GM12874 (cell line): ENCODE results near the gene ABCB6.

Experiments
- TF ChIP-seq, protein P1 (sequence below): IDR thresholded peaks from 2 replicates; pipeline ENCODE4 v1.5.1; 2011; ENCODE audit warnings: low read depth, mild to moderate bottlenecking, control low read depth, low read length, moderate library complexity; ENCODE audit not compliant: insufficient read depth

ABCB6 gene

DNA sequence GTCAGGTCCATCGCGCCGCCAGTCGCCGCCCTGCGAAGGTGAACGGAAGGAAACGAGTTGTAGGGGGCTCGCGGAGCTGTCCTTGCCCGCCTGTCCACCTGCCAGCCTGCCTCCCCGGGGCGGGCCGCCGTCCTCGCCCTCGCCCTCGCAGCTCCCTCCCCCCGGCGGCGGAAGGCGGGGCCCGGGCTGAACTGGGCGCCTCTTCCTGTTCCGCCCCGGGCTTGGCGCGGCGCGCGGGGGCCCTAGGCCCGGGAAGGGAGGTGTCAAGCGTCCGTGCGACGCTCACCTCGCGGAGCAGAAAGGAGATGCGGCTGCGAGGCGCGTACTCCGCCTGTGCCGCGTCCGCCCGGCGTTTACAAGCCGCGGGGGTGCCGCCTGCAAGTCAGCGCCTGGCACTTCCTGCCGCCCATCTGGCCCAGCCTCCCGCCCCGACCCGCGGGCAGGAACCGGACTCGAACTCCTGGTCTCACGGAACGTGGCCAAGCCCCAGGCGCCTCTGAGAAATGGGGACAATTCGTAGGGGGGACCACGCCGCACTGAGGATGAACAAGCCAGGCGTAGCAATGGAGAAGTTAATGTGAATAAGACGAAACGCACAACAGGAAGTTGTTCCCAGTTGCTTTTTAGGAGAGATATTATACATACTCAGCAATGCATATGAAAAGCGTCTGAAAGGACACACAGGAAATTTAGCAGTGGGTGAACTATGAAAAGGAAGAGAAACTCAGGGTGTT lies 41.8 kb downstream of the ABCB6 start, which contains the start of gene CNPPD1:
Gene CNPPD1, minus strand, starts transcription at position 108 of the 734 bp plus-strand sequence. Its CDS starts 97 bp downstream, at position 11.
- TF ChIP-seq, protein P1, sequence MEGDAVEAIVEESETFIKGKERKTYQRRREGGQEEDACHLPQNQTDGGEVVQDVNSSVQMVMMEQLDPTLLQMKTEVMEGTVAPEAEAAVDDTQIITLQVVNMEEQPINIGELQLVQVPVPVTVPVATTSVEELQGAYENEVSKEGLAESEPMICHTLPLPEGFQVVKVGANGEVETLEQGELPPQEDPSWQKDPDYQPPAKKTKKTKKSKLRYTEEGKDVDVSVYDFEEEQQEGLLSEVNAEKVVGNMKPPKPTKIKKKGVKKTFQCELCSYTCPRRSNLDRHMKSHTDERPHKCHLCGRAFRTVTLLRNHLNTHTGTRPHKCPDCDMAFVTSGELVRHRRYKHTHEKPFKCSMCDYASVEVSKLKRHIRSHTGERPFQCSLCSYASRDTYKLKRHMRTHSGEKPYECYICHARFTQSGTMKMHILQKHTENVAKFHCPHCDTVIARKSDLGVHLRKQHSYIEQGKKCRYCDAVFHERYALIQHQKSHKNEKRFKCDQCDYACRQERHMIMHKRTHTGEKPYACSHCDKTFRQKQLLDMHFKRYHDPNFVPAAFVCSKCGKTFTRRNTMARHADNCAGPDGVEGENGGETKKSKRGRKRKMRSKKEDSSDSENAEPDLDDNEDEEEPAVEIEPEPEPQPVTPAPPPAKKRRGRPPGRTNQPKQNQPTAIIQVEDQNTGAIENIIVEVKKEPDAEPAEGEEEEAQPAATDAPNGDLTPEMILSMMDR: no peak

DNA sequence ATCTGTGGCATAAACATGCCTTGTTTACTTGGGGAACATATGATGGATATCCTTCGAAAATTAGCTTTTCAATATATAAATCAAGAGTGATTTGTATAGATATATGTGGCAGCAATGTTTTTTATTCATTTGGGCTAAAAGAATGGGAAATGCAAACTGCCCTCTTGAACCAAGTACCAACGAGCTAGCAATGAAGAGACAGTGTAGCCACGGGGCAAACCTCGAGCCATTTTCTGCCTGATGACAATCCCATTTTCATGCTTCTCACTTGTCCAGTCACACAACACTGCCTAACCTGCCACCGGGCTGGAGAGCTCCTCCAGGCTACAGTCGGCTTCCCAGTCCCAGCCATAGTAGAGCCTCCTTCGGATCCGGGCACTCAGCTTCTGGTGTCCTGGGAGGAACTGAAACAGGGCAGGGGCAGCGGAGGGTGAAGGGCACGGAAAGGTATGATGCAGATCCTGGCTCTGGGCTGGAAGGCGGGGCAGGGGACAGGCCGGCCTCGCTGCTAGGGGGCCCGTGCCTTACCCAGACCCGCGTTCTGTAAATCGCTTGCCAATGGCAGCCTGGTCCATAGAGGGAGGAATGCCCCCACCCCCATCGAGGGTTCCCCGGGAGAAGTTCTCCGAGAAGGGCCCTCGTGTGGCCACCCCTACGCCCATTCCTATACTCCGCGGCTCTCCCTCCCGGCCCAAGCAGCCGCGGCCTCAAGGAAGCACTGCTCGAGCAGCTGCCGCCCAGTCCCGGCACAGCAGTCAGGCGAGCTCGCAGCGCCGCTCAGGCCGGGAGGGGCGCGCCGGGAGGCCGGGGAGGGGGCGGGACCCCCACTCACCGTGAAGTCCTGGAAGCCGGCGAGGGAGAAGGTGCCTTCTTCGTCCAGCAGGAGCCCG lies 42.6 kb downstream of the ABCB6 start:
- TF ChIP-seq, protein P1: no peak

DNA sequence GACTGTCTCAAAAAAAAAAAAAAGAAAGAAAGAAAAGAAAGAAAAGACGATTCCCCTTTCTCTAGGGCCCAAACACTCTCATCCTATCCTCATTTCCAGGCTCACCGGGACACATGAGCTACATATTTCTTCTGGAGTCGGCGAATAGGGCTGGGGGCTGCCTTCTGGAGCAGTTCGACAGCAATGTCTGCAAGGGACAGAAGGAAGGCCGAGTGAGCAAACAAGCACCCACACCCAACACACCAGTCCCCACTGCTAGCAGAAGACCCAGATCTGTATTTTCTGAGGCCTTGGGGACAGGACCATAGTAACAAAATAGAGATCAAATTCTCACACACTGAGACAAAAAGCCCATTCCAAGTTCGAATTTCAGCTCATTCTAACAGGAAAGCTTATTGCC lies 43.3 kb downstream of the ABCB6 start:
- TF ChIP-seq, protein P1: no peak

DNA sequence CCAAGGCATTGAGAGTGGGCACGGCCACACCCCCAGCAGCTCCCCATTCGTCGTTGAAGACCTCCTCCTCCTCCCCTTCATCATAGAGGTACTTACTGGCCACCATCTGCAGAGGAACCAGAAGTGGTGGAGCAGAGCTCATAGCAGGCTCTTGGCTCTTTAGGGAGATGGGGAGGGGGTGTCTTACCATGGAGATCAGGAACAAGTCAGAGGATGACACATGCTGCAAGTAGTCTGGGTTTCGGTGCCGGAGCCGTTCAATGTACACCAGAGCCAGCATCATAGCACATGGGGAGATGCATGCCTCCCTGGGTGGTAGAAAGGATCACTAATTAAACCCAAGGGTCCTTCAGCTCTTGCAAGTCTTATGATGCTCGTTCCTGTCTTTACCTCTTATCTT lies 44.0 kb downstream of the ABCB6 start:
- TF ChIP-seq, protein P1: no peak

DNA sequence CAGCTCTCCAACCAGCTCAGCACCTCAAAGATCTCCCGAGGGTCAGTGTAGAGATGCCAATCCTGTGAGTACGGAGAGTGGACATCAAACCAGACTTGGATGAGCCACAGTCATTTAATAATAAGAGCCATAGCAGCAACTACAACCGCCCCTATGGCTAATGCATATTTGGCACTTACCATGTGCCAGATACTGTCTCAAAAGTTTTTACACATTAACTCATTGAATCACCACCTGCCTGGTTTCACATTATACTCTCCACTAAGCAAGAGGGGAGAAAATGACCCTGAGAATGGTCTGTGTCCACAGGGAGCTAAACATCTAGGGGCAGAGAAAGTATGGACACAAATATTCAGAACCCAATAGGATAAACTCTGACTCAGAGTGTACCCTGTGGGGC lies 44.6 kb downstream of the ABCB6 start:
- TF ChIP-seq, protein P1: no peak

DNA sequence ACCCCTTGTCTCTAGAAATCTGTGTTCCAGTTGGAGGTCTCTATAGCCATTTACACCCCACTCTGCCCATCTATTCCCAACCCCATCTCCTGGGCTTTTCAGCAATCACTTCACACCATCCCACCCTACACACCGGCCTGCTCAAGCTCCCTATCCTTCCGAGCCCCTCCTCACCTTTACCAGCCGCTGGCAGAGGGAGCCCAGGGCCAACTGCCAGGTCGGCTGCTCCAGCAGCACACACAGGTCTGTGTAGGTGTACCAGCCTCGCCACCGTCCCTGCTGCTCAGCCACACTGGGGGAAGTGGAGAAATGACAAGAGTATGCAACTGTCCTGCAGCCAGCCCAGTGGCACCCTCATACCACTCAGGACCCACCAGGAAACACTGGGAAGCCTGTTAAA lies 45.6 kb downstream of the ABCB6 start:
- TF ChIP-seq, protein P1: no peak

DNA sequence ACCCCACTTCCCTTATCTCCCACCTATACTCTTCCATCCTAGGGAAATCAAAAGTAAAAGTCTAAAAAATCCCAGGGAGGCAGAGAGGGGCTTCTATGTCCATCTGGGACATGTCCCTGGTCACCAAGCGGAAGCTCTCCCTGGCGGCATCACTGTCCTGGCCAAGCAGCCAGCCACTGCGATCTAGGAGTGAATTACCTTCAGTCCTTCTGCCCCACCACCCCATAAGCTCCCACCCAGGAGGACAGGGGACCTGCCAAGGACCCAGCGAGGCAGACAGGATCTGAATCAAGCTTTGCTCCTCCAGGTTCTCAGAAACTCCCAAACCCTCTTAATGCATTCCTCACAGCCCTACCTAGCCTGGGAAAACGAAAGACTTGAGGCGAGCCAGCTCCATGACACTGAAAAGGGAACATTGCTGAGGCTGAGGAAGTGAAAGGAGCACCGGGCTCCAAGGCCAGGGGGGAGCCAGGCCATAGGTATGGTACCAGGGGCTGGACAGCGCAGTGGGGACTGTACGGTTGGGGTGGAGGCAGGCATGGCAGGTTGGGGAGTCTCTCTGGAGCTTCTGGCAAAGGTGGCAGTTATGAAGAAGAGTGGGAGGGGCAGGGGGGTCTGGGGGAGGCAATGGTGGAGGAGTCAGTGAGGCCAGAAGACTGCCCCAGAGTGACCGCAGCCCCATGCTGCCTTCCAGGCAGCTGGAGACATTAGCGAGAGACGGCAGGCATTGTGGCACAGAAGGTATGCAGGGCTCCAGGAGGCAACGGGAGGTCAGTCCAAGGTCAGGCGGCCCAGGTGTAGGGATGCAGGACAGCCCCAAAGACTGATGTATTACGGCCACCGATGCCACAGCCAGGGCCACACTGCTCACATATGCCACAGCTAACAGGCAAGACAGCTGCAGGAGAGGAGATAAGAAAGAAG lies 46.3 kb downstream of the ABCB6 start:
- TF ChIP-seq, protein P1: no peak
